ENCODE data around the gene ENOX2. TPM values are rescaled to one million over a fixed set of nuclear protein-coding genes. Genes with fewer than 3 reads are reported as not detected.
"Not testable (repeated sequence)": the region's sequence is repeated elsewhere in the genome, so short reads cannot be mapped to it uniquely, and the experiment has no call there.

Gene ENOX2, protein sequence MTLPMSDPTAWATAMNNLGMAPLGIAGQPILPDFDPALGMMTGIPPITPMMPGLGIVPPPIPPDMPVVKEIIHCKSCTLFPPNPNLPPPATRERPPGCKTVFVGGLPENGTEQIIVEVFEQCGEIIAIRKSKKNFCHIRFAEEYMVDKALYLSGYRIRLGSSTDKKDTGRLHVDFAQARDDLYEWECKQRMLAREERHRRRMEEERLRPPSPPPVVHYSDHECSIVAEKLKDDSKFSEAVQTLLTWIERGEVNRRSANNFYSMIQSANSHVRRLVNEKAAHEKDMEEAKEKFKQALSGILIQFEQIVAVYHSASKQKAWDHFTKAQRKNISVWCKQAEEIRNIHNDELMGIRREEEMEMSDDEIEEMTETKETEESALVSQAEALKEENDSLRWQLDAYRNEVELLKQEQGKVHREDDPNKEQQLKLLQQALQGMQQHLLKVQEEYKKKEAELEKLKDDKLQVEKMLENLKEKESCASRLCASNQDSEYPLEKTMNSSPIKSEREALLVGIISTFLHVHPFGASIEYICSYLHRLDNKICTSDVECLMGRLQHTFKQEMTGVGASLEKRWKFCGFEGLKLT
- polyA plus RNA-seq (2014; cell fraction: cytosol; rRNA removed), result 12.8 and 17.8 TPM in 2 replicates
- 6.3 and 11.5 TPM in 2 replicates for polyA plus RNA-seq (2014; cell fraction: nucleus; rRNA removed)

DNA sequence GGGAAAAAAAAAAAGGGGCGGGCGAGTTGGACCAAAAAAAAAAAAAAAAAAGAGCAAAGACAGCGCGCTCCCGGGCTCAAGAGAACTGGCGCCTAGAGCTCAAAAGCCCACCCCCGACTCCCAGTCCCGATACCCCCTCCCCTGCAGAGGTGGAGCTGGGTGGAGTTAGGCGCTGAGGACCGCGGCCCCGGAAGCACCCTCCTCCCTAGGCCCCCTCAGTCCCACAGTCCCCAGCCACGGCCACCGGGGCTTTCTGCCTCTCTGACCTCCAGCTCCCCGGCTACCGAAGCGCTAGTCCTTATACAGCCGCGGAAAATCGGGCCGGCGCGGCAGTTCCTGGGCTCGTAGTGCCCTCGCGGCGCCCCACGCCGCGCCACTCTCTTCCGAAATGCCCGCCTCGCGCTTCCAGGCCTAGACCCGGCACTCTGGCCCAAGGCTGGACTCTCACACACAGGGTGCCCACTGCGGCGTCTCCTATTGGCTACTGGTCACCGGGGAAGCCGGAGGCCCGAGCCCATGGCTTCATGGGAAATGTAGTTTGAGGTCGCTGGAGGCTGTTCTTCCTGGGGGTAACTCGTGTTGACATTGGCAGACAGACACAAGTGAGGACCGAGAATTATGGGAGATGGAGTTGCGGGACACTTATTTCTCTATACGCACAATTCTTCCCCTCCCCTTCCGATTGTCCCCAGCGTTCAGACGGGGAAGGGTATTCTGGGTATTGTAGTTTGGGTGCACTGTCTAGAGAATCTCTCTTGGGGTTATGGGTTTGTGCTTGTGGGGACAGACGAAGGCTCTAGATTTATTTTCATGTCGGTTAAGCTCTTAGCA, at the start of gene ENOX2:
Gene ENOX2, minus strand, starts transcription at position 427 of the 831 bp plus-strand sequence. CDS start 199,993 bp downstream, outside the sequence.
- peak; percentile 98 for DNase-seq (ENCODE audit: low spot score)

DNA sequence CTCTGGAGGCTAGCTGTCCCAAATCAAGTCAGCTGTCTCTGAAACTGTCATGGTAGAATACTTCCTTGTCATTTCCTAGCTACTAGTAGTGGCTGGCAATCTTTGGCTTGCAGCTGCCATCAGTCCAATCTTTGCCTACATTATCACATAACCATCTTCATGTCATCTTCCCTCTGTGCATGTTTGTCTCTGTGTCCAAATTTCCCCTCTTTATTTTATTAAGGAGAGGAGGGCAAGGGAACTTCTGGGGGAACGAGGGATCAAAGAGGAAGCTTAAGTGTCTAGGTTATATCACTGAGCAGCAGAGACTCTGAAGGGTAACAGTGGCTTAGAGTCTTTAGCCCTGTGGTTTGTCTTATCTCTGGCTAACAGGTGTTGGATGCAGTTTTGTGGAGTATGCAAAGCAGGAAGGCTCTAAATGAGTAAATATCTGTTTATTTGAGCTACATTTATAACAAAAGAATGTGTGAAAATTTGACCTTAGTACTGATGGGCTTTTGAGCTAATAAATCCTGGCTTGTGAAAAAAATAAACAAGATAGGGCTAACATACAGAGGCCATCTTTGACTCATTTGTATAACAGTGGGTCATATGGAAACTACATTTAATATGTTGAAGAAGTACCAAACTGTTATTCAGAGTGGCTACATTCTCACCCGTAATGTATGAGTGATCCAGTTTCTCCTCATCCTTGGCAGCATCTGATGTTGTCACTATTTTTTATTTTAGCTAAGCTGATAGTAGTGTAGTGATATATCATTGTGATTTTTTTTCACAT, 49.4 kb upstream of the ENOX2 start:
- no peak for DNase-seq (ENCODE audit: low spot score)

DNA sequence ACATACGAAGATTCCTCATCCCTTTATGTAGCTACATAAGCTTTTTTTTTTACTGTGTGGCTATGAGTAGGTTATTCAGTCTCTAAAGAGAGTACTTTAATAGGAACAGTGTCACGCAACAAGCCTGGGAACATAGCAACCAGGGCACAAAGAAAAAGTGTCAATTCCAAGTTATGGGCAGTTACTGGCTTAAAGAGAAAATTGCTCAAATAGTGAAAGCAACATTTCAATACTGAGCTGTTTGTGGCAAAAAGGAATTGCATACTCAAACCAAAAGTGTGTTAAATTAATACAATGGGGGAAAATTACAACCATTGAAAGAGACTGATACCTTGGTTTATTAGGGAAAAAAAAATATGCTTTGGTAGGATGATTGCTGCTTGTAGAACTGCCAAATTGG, 41.2 kb upstream of the ENOX2 start:
- DNase-seq (ENCODE audit: low spot score), result no peak

DNA sequence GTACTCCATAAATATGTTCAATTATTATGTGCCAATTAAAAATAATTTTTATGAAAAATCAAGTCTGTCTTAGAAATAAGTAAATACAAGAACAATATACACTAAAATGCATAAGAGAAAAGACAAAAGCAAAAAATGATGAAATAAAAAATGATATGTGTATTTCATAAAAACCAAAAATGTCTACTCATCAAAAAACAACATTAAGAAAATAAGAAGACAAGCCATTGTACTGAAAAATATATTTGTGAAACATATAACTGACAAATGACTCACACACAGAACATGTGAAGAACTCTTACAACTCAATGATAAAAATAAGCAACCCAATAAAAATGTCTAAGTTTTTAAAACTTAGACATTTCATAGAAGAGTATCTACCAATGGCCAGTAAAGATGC, 34.1 kb upstream of the ENOX2 start:
- DNase-seq (ENCODE audit: low spot score), result no peak

DNA sequence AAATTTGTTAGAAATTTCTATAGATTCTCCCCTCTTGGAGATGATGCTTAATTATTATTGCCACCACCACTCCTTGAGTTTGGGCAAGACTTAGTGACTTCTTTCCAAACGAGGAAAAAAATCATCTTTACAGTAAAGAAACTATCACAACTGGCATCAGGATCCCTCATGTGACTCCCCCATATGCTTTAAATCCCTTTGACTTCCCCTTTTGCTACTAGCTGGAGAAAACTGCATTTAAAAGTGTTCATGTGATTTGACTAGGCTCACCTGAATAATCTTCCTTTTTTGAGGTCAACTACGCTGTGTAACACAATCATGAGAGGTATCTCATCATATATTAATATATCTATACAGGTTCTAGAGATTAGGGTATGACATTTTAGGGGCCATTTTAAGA, 30.3 kb upstream of the ENOX2 start:
- no peak for DNase-seq (ENCODE audit: low spot score)

DNA sequence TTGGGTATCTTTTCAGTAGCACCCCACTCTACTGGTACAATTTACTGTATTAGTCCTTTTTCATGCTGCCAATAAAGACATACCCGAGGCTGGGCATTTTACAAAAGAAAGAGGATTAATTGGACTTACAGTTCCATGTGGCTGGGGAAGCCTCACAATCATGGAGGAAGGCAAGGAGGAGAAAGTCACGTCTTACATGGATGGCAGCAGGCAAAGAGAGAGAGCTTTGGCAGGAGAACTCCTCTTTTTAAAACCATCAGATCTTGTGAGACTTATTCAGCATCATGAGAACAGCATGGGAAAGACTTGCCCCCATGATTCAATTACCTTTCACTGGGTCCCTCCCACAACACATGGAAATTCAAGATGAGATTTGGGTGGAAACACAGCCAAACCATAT, 17.4 kb upstream of the ENOX2 start:
- DNase-seq (ENCODE audit: low spot score), result not testable (repeated sequence)

DNA sequence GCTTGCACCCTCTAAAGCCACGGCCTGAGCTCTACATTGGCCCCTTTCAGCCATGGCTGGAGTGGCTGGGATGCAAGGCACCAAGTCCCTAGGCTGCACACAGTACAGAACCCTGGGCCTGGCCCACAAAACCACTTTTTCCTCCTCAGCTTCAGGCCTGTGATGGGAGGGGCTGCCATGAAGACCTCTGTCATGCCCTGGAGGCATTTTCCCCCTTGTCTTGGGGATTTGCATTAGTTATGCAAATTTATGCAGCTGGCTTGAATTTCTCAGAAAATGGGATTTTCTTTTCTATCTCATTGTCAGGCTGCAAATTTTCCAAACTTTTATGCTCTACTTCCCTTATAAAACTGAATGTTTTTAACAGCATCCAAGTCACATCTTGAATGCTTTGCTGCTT, 16.7 kb upstream of the ENOX2 start:
- not testable (repeated sequence) for DNase-seq (ENCODE audit: low spot score)

DNA sequence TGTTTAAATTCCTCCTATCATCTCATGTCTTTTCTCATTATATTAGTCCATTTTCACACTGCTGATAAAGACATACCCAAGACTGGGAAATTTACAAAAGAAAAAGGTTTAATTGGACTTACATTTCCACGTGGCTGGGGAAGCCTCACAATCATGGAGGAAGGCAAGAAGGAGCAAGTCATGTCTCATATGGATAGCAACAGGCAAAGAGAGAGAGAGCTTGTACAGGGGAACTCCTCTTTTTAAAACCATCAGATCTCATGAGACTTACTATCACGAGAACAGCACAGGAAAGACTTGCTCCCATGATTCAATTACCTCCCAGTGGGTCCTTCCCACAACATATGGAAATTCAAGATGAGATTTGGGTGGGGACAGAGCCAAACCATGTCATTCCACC, 15.5 kb upstream of the ENOX2 start:
- not testable (repeated sequence) for DNase-seq (ENCODE audit: low spot score)

DNA sequence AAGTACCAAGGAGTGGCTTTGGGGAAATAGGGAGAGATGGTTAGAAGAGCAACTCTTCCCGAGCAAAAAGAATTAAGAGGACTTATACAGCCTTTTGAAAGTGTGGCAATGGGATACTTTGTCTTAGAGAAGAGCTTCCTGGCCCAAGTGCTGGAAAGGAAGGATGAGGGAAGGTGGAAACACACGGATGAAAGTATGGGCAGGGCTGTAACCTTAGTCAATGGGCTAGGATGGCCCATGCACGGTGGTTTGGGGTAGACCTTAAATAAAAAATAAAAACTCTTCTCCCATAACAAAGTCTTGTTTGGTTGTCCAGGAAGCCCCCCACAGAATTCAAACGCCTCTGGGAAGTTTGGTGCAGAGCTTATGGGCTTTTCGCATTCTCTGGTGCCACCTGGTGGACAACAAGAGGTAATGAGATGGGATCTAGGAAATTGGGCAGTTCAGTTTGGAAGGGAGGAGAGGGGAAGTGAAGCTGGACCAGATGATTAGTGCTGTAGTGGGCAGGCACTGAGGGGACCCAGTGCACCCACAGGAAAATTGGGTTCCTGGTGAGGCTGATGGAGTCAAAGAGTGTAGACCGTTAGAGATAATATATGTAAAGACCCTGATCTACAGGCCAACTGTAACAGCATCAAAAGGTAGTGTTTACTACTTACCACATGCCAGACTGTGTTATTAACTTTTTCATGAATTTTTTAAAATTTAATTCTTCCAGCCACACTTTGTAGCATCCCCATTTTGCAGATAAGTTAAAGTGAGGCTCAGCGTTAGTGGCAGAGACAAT, 13.8 kb upstream of the ENOX2 start:
- DNase-seq (ENCODE audit: low spot score), result peak; percentile 61

DNA sequence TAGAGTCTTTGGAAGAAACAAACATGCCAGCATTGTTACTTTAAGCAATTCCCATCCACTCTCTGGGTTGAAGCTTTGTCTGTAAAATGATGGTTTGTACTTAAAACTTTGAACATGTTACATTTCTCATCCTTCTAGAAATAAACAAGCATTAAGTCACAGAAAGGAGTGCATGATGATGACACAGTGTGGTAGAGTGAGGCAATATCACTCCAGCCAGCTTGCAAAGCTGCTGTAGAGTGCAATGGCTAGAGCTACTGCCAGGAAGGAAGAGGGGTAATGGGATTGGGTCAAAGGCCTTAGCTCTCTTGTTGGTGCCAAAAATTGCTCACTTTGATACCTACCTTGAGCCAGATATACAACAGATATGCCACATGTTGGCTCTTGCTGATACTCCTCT, 12.3 kb upstream of the ENOX2 start:
- DNase-seq (ENCODE audit: low spot score), result no peak

DNA sequence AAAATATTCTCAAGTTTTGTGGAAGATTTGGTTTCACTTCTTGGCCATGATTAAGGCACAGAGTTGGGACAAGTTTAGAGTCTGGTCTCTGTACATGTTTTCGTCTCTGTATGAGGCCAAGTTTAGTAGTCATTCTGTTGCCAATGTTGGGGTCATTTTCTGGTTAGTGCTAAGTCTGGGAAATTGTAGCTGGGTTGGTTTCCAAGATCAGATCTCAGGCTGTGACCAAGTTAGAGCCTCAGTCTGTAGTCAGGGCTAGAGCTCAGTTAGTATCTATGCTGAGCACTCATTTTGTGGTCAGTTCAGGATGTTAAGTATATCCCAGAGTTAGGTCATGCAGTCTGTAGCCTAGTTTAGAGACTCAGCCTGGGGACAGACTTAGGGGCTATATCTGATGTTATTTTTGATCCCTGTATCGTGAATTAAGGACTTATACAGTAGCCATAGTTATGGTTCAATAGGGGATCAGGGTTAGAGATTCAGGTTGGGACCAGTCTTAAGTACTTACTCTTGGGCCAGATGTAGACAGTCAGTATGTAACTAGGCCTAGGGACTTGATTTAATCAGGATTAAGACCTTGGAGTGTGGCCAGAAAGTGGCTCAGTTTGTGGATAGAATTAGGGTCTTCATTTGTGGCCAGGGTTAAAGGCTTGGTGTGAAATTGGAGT, 6.6 kb upstream of the ENOX2 start:
- no peak for DNase-seq (ENCODE audit: low spot score)

DNA sequence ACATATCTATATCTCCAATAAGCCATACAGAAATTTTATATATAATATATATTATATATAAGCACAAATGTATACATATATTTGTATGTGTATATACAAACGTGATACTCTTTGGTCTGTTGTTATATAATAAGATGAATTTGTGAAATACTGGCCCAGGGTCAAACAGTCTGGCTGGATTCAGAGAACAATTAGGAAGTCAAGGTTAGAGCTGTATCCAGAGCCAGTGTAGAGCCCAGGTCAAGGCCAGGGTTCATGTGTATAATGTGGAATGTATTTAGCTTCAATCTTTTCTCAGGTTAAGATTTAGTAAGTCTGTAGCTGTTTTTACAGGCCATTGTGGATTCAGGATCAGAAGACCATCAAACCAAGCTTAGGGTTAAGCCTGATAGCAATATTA, 3.8 kb upstream of the ENOX2 start:
- DNase-seq (ENCODE audit: low spot score), result no peak

DNA sequence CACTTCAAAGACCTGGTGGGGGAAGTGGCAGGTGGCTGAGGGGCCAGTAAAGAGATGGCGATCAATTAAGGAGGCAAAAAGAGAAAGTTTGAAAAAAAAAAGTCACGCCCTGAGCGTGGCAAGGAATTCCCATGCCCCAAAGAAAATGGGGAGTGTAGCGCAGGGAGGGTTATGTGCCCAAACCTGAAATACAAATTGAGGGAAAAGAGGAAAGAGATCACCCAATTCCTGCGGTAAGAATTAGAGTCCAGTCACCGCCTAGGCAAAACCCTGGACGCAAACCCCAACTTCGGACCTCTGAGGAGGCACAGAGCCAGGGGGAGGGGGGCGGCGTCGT, 595 bp downstream of the ENOX2 start:
- DNase-seq (ENCODE audit: low spot score), result no peak

DNA sequence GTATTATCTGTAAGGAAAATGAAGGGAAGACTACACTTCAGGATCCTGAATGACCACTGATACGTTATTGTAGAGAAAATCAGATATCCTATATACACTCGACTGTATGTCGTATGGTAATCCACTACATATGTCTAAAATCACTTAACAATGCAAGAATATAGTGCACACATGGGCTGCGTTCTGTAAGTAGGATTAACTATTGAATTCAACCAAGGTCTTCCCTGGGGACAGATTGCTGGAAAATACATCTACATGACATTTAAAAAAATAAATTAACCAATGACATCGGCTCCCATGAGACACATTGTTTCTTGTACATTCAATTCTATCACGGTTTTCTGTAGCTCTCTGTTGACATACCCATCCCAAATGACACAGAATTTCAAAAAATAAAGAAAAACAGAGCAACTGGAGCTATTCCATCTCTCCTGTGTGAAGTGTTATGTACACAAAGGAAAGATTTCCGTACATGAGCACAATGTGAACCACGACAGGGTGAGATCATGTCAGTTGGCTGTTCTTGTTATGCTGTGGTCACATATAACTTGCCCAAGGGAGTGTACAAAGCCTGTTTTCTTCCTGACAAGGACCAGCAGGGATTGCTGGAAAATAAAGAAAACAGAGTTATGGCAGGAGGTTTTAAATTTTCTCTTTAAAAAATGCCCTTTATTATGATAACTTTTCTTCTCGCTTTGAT, 6.1 kb downstream of the ENOX2 start:
- DNase-seq (ENCODE audit: low spot score), result no peak

DNA sequence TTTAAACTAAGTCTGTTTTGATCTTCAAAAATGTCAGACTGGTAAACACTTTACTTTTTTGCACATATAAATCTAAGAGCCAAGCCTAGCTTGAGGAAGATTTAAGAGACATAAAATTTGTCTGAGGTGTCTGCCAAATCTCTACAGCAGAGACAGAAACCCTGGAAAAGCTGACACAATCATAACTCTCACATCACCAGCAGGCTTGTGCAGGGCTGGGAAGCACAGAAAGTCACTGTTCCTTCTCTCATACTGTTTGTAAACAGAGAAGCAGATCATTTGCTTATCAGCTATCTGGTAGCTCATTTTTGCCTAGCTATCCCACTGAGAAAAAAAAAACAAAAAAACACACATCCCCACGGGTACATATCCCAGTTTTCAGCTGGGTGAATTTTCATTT, 7.0 kb downstream of the ENOX2 start:
- no peak for DNase-seq (ENCODE audit: low spot score)

DNA sequence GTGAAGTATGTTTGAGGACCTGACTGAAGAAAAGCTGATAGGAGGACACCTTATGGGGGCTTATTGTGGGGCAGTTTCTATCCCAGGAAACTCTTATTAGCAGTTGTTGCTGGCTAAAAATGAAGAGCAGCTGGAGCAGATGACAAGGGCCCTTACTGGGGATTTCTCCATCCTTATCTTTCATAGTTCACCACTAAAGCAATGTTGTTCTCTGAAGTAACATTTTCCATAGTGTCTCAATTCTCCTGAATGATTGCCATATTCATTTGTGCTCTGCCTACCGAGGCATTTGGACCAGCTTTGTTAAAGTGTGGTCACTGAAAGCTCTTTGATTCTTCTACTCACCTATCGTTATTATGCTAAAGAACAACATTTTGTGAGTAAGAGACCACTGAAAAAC, 7.7 kb downstream of the ENOX2 start:
- no peak for DNase-seq (ENCODE audit: low spot score)

DNA sequence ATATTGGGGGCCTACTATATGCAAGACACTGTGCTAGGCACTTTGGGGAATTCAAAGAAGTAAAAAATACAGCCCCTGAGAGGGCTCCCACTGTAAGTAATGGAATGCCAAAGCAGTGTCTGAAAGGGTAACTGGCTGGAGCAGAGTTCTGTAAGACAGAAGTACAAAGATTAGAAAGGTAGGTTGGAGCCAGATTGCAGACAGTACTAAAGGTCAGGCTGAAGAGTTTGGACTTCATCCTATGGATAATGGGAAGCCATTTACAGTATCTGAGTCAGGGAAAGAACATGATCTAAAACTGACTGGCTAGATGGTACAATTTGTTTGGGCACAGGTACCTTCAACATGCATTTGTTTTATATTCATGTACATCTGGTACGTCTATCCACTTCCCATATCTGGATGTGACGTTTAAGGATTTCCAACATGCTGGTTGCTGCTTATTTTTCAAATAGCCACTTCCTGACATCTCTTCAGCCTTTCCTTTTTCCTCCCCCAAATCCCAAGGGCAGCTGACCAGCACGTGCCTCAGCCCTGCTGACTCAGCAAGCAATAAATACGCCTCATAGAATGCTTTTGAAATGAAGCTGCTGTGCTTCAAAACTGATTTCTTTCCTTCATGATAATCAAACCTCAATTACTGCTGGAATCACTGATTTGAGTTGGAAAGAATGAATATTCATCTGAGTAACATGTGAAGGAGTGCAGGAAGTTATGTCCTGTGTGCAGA, 9.5 kb downstream of the ENOX2 start:
- no peak for DNase-seq (ENCODE audit: low spot score)

DNA sequence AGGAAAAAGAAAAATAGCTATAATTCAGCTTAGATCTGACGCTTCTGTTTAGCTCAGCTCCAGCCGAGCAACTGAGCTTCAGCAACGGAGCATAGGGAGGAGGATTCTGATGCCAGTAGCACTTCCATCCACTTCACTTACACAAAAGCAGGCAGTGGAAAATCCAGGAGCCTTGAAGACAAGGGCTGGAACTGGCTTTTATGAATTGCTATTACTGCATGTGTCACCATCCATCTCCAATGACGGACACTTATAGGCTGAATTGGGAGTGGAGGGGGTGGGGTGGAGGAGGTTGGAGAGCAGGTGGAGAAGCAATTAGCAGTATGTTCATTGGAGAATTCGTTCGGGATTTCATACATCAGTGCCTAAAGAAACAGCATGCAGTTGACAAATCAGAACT, 15.6 kb downstream of the ENOX2 start:
- peak; percentile 15 for DNase-seq (ENCODE audit: low spot score)

DNA sequence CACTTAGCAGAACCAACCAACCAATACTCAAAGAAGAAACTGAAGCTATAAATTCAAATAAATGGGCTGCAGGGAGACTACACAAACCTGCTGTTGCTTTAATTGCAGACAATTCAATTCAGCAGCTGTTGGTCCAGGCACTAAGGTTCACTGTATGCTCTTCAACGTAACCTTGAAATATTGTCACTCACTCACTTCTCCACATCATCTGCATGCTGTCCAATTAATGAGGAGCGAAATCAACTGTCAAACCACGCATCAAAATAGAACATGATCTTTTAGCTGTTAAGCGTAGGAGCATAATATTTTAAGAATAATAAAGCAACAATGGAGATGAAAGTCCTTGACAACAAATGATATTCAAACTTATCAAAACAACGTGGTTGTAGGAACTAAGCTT, 17.0 kb downstream of the ENOX2 start:
- DNase-seq (ENCODE audit: low spot score), result no peak
